IMR-90 (cell line): ENCODE measurements around the gene EDDM13.

Experiments used
- CEBPB ChIP-seq: IDR thresholded peaks from 2 replicates; pipeline ENCODE4 v1.6.1; 2012; ENCODE audit warnings: low read depth, low read length, improper control_type of control experiment
- CHD1 ChIP-seq: IDR thresholded peaks from 2 replicates; pipeline ENCODE4 v1.6.1; 2012; ENCODE audit warnings: low read depth, low read length, improper control_type of control experiment
- MAZ ChIP-seq: IDR thresholded peaks from 2 replicates; pipeline ENCODE4 v1.6.1; 2012; ENCODE audit warnings: low read depth, mild to moderate bottlenecking, low read length, improper control_type of control experiment, moderate library complexity, borderline replicate concordance
- POLR2A ChIP-seq: IDR thresholded peaks from 2 replicates; pipeline ENCODE4 v1.6.1; 2012; ENCODE audit warnings: mild to moderate bottlenecking, low read depth, low read length
- RAD21 ChIP-seq: IDR thresholded peaks from 2 replicates; pipeline ENCODE4 v1.6.1; 2012; ENCODE audit warnings: low read length, improper control_type of control experiment
- RCOR1 ChIP-seq: IDR thresholded peaks from 2 replicates; pipeline ENCODE4 v1.6.1; 2012; ENCODE audit warnings: mild to moderate bottlenecking, low read length, improper control_type of control experiment; ENCODE audit not compliant: insufficient replicate concordance
- RFX5 ChIP-seq: IDR thresholded peaks from 2 replicates; pipeline ENCODE4 v1.8.0; 2012; ENCODE audit warnings: low read depth, mild to moderate bottlenecking, low read length, moderate library complexity
- TF ChIP-seq, protein P1 (sequence below): conservative IDR thresholded peaks from 2 replicates; pipeline ENCODE4 v1.5.1; 2012; ENCODE audit warnings: mild to moderate bottlenecking, low read depth, low read length, improper control_type of control experiment
- TF ChIP-seq, protein P2 (sequence below): fragments of 150-350 bp; IDR thresholded peaks from 2 replicates; pipeline ENCODE4 v1.6.1; 2017; ENCODE audit warnings: mild to moderate bottlenecking, antibody characterized with exemption, low read length, low read depth

DNA sequence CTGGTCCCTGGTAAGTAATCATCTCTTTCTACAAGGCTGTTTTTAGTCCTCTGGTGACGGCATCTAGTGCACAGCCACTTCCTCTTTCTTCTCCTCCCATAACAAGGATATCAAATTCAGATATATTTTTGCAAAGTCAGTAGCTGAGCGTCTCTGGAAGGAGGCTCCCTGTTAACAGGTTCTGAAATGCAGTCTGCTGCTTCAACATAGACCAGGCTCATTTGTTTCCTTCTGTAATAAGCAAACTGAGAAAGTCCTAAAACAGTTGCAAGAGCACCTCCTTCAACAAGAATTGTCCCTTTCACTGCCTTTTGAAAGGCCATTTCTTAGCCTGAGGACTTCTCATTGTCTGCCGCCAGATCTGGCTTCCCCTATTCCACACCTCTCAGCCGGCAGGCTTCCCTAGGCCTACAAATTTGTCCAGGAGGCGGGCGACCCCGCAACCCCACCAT lies 49.5 kb downstream of the EDDM13 start:
- TF ChIP-seq RAD21 (no peak), RCOR1 (no peak), POLR2A (no peak), CEBPB (no peak), MAZ (no peak), RFX5 (no peak), CHD1 (no peak)
- TF ChIP-seq, protein P1, sequence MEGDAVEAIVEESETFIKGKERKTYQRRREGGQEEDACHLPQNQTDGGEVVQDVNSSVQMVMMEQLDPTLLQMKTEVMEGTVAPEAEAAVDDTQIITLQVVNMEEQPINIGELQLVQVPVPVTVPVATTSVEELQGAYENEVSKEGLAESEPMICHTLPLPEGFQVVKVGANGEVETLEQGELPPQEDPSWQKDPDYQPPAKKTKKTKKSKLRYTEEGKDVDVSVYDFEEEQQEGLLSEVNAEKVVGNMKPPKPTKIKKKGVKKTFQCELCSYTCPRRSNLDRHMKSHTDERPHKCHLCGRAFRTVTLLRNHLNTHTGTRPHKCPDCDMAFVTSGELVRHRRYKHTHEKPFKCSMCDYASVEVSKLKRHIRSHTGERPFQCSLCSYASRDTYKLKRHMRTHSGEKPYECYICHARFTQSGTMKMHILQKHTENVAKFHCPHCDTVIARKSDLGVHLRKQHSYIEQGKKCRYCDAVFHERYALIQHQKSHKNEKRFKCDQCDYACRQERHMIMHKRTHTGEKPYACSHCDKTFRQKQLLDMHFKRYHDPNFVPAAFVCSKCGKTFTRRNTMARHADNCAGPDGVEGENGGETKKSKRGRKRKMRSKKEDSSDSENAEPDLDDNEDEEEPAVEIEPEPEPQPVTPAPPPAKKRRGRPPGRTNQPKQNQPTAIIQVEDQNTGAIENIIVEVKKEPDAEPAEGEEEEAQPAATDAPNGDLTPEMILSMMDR, result no peak
- TF ChIP-seq, protein P2, sequence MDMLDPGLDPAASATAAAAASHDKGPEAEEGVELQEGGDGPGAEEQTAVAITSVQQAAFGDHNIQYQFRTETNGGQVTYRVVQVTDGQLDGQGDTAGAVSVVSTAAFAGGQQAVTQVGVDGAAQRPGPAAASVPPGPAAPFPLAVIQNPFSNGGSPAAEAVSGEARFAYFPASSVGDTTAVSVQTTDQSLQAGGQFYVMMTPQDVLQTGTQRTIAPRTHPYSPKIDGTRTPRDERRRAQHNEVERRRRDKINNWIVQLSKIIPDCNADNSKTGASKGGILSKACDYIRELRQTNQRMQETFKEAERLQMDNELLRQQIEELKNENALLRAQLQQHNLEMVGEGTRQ, result no peak
